C4-2B (cell line): ENCODE measurements around the gene MALRD1.

Source experiments
- ZFX ChIP-seq: fragments of 450-650 bp; IDR thresholded peaks from 2 replicates; pipeline ENCODE4 v1.6.1; 2017
- TF ChIP-seq, protein P1 (sequence below): fragments of 450-650 bp; conservative IDR thresholded peaks from 2 replicates; pipeline ENCODE4 v1.5.1; 2017; ENCODE audit warnings: mild to moderate bottlenecking

DNA sequence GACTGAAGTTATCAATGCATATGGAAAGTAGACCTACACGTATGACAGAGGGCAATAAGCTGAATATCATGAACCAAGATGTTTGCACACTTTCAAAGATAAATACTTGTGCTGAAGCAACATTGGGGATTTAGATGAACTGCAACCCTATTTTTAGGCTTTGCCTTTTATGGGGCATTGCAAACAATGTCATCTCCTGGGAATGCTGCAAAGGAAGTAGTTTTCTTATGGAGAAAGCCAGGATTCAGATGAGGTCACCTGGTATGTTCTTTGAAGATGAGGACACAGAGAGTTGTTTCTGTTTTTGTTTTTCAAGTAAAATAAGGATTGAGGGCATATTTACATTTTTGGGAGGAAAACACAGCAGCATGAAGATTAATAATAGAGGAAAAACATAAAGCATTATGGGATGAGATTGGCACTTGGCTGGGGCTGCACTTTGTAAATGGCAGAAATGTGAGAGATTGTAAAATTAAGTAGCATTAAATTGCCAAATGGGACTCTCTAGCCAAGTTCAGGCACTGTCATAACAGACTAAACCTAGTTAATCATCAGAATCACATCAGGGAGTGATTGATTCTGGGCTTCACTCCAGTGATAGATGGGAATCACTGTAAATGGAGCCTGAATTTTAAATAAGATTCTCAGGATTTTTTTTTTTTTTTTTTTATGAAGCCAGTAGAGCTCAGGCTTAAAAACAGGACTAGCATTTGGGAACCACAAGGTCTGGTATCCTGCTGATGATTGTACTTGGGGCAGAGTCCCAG is 63.1 kb downstream of the MALRD1 start:
- TF ChIP-seq, protein P1, sequence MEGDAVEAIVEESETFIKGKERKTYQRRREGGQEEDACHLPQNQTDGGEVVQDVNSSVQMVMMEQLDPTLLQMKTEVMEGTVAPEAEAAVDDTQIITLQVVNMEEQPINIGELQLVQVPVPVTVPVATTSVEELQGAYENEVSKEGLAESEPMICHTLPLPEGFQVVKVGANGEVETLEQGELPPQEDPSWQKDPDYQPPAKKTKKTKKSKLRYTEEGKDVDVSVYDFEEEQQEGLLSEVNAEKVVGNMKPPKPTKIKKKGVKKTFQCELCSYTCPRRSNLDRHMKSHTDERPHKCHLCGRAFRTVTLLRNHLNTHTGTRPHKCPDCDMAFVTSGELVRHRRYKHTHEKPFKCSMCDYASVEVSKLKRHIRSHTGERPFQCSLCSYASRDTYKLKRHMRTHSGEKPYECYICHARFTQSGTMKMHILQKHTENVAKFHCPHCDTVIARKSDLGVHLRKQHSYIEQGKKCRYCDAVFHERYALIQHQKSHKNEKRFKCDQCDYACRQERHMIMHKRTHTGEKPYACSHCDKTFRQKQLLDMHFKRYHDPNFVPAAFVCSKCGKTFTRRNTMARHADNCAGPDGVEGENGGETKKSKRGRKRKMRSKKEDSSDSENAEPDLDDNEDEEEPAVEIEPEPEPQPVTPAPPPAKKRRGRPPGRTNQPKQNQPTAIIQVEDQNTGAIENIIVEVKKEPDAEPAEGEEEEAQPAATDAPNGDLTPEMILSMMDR, result no peak
- no peak for TF ChIP-seq ZFX
